ENCODE results near the gene AMPD2.
"Not testable (repeated sequence)": the region's sequence is repeated elsewhere in the genome, so short reads cannot be mapped to it uniquely, and the experiment has no call there.

DNA sequence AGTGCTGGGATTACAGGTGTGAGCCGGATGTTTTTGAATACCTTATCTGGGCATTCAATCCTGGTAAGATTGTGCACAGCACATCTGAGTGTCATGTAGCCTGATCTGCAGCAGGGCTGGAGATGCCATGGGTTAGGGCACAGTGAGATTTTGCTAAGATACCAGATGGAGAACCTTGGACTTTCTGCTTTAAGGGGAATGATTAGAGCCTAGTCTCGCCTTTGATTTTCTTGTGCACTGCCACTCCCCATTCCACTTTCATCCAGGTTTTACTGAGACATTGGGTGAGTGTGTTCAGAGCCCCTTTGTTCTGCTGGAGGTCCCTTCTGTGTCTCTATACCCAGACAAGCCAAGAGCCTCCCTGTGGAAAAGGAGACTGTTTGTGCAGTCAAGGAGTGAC lies 54.2 kb downstream of the AMPD2 start:
- TF ChIP-seq EZH2 (IDR thresholded peaks at IDR 0.05; ENCODE audit: insufficient read depth, poor library complexity, severe bottlenecking); EZH2phosphoT487 (IDR thresholded peaks at IDR 0.05; ENCODE audit: insufficient read depth, low read depth): not testable (repeated sequence)
